H9 (cell line): ENCODE measurements around the gene MYO1D. TPM values are rescaled to one million over a fixed set of nuclear protein-coding genes. Genes with fewer than 3 reads are reported as not detected.

Experiments
- DNase-seq: peaks from one replicate; pipeline ENCODE4 v3.0.0-alpha.2; 2017
- H2AFZ ChIP-seq: one replicate; pipeline ENCODE4 v1.6.1; 2013; ENCODE audit warnings: mild to moderate bottlenecking, low read length, control low read depth, moderate library complexity
- H2AK5ac ChIP-seq: 2 replicates; pipeline ENCODE4 v1.6.1; 2013; ENCODE audit warnings: low read length, control low read depth, mixed read lengths; ENCODE audit not compliant: insufficient read length
- H2BK120ac ChIP-seq: one replicate; pipeline ENCODE4 v1.6.1; 2013; ENCODE audit warnings: low read depth, mild to moderate bottlenecking, low read length, control low read depth, inconsistent platforms; ENCODE audit not compliant: poor library complexity, severe bottlenecking
- H2BK12ac ChIP-seq: 2 replicates; pipeline ENCODE4 v1.6.1; 2013; ENCODE audit warnings: low read length, control low read depth, mixed read lengths, low read depth; ENCODE audit not compliant: insufficient read length
- H2BK15ac ChIP-seq: 2 replicates; pipeline ENCODE4 v1.6.1; 2013; ENCODE audit warnings: low read depth, low read length, control low read depth
- H2BK20ac ChIP-seq: one replicate; pipeline ENCODE4 v1.6.1; 2013; ENCODE audit warnings: low read depth, mild to moderate bottlenecking, low read length, control low read depth, inconsistent platforms; ENCODE audit not compliant: poor library complexity, severe bottlenecking
- H2BK5ac ChIP-seq: 2 replicates; pipeline ENCODE4 v1.6.1; 2013; ENCODE audit warnings: low read length, control low read depth, mixed read lengths; ENCODE audit not compliant: insufficient read length
- H3K14ac ChIP-seq: 2 replicates; pipeline ENCODE4 v1.6.1; 2013; ENCODE audit warnings: low read length, control low read depth; ENCODE audit not compliant: insufficient read depth
- H3K18ac ChIP-seq: 2 replicates; pipeline ENCODE4 v1.6.1; 2013; ENCODE audit warnings: low read depth, mild to moderate bottlenecking, mixed read lengths, low read length, control low read depth; ENCODE audit not compliant: insufficient read length
- H3K23ac ChIP-seq: 2 replicates; pipeline ENCODE4 v1.6.1; 2013; ENCODE audit warnings: low read length, control low read depth, mixed read lengths, low read depth; ENCODE audit not compliant: insufficient read length
- H3K23me2 ChIP-seq: 2 replicates; pipeline ENCODE4 v1.6.1; 2013; ENCODE audit warnings: low read depth, mild to moderate bottlenecking, mixed read lengths, low read length, control low read depth; ENCODE audit not compliant: insufficient read length, poor library complexity, severe bottlenecking
- H3K27ac ChIP-seq: 2 replicates; pipeline ENCODE4 v1.5.1; 2013; ENCODE audit warnings: low read length, control low read depth, mixed read lengths, low read depth; ENCODE audit not compliant: insufficient read length
- H3K27me3 ChIP-seq: 2 replicates; pipeline ENCODE4 v1.6.1; 2013; ENCODE audit warnings: low read length, control low read depth, inconsistent platforms; ENCODE audit not compliant: insufficient read depth
- H3K4ac ChIP-seq: 2 replicates; pipeline ENCODE4 v1.6.1; 2013; ENCODE audit warnings: low read depth, mild to moderate bottlenecking, control low read depth, inconsistent platforms, low read length, moderate library complexity
- H3K4me1 ChIP-seq: 2 replicates; pipeline ENCODE4 v1.6.1; 2013; ENCODE audit warnings: low read length, control low read depth, inconsistent platforms; ENCODE audit not compliant: insufficient read depth
- H3K4me2 ChIP-seq: 2 replicates; pipeline ENCODE4 v1.6.1; 2013; ENCODE audit warnings: low read length, control low read depth, mixed read lengths; ENCODE audit not compliant: insufficient read length, insufficient read depth
- H3K56ac ChIP-seq: 2 replicates; pipeline ENCODE4 v1.6.1; 2013; ENCODE audit warnings: low read depth, mild to moderate bottlenecking, mixed read lengths, low read length, control low read depth; ENCODE audit not compliant: insufficient read length
- H3K79me1 ChIP-seq: 2 replicates; pipeline ENCODE4 v1.6.1; 2013; ENCODE audit warnings: low read depth, mild to moderate bottlenecking, moderate library complexity, low read length, control low read depth, inconsistent platforms; ENCODE audit not compliant: insufficient read depth, poor library complexity, severe bottlenecking
- H3K79me2 ChIP-seq: 2 replicates; pipeline ENCODE4 v1.6.1; 2013; ENCODE audit warnings: low read length, control low read depth, inconsistent platforms; ENCODE audit not compliant: insufficient read depth
- H3K9ac ChIP-seq: 2 replicates; pipeline ENCODE4 v1.6.1; 2013; ENCODE audit warnings: low read length, control low read depth, mixed read lengths; ENCODE audit not compliant: insufficient read length; ENCODE audit errors: extremely low read depth
- H3K9me3 ChIP-seq: one replicate; pipeline ENCODE4 v1.6.1; 2013; ENCODE audit warnings: low read depth, low read length, inconsistent platforms; ENCODE audit not compliant: control insufficient read depth
- H3T11ph ChIP-seq: one replicate; pipeline ENCODE4 v1.6.1; 2013; ENCODE audit warnings: mild to moderate bottlenecking, low read length, control low read depth, inconsistent platforms
- H4K20me1 ChIP-seq: one replicate; pipeline ENCODE4 v1.6.1; 2013; ENCODE audit not compliant: control insufficient read depth, insufficient read length, insufficient read depth
- H4K5ac ChIP-seq: 2 replicates; pipeline ENCODE4 v1.6.1; 2013; ENCODE audit warnings: low read depth, mild to moderate bottlenecking, mixed read lengths, low read length, control low read depth; ENCODE audit not compliant: insufficient read length
- H4K8ac ChIP-seq: replicated peaks from 2 replicates; pipeline ENCODE4 v1.6.1; 2013; ENCODE audit warnings: low read length, control low read depth, mixed read lengths, low read depth; ENCODE audit not compliant: insufficient read length
- H4K91ac ChIP-seq: 2 replicates; pipeline ENCODE4 v1.6.1; 2013; ENCODE audit warnings: low read depth, mild to moderate bottlenecking, moderate library complexity, mixed read lengths, low read length, control low read depth; ENCODE audit not compliant: insufficient read length
- H3K27ac Mint-ChIP-seq, 3 experiments: 2 replicates in 2 of 3; 3 replicates in 1 of 3; pipeline ENCODE4 v1.8.0; 2020 to 2021; ENCODE audit warnings: mixed read lengths in 3 of 3, mild to moderate bottlenecking in 1 of 3, moderate library complexity in 1 of 3
- H3K27me3 Mint-ChIP-seq: 2 replicates; pipeline ENCODE4 v1.8.0; 2021; ENCODE audit warnings: low read depth, mild to moderate bottlenecking, moderate library complexity, mixed read lengths
- H3K36me3 Mint-ChIP-seq, 3 experiments: 2 replicates in 2 of 3; 3 replicates in 1 of 3; pipeline ENCODE4 v1.8.0; 2020 to 2021; ENCODE audit warnings: low read depth in 3 of 3, mixed read lengths in 3 of 3; ENCODE audit not compliant: insufficient read depth in 1 of 3
- H3K4me1 Mint-ChIP-seq, 2 experiments: 2 replicates each; pipeline ENCODE4 v1.8.0; 2020; ENCODE audit warnings: mixed read lengths in 2 of 2
- H3K4me3 Mint-ChIP-seq, 2 experiments: 2 replicates in 1 of 2; 3 replicates in 1 of 2; pipeline ENCODE4 v1.8.0; 2020 to 2021; ENCODE audit warnings: mild to moderate bottlenecking in 2 of 2, mixed read lengths in 2 of 2, moderate library complexity in 1 of 2
- H3K9me3 Mint-ChIP-seq, 2 experiments: 2 replicates in 1 of 2; 3 replicates in 1 of 2; pipeline ENCODE4 v1.8.0; 2020; ENCODE audit warnings: mild to moderate bottlenecking in 2 of 2, mixed read lengths in 2 of 2, moderate library complexity in 1 of 2
- WGBS: extraction: QIAGEN DNeasy Blood & Tissue Kit; methylation state at CpG from one replicate; pipeline ENCODE4 v1.1.7; 2013; ENCODE audit warnings: missing lambda C conversion rate, low lambda C conversion rate, mixed read lengths; ENCODE audit not compliant: insufficient read length; ENCODE audit errors: extremely low coverage; 5-methylcytosine and 5-hydroxymethylcytosine counted together
- total RNA-seq: library from RNA; stranded (reverse); gene quantifications from 2 replicates; pipeline ENCODE4 v1.2.1, GENCODE V29; 2021
- TF ChIP-seq, protein P1 (sequence below): fragments of 200-600 bp; sonication (generic); conservative IDR thresholded peaks from 3 replicates; pipeline ENCODE4 v1.8.0; 2021; ENCODE audit warnings: antibody characterized with exemption, mild to moderate bottlenecking

MYO1D gene
- total RNA-seq, 1 experiment from 2014 or later: 19.0 TPM

DNA sequence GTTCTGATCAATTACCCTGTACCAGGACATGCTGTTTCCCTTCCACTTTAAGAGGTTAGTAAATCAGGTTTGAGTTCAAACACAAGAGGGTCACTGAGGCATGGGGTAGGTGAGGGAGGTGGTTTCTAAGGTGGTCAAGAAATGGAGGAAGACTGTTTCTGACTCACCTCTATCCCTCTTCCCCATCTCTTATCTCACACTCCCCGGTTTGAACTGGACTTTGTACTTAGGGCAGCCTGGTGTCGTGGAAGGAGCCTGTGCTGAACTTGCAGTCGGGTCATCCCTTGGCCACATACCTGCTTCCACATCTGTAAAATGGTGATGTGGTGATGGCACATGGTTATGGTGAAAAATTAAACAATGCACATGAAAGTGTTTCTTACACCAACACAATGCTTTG is 33.8 kb upstream of the MYO1D start:
- no peak overlapping the region for H3K56ac ChIP-seq
- no peaks in the 10 kb centered on the region for H3K9me3 ChIP-seq
- H2AFZ ChIP-seq: no peak overlapping the region
- H3K27me3 ChIP-seq: no peaks in the 10 kb centered on the region
- no peaks in the 10 kb centered on the region for H3K79me2 ChIP-seq
- no peaks in the 10 kb centered on the region for H3K4me1 ChIP-seq
- Mint-ChIP-seq H3K9me3 (no peaks in the 10 kb centered on the region), H3K4me3 (no peak overlapping the region), H3K27me3 (no peaks in the 10 kb centered on the region; the same call in 1 of the 2 replicates), H3K36me3 (no peaks in the 10 kb centered on the region; a peak in 2 of 7 replicates), H3K4me1 (peaks cover 8 to 12% of the 10 kb centered on the region in 2 experiments), H3K27ac (no peak overlapping the region)
- no CpG with 5 or more reads among the region's 3 CpGs for WGBS
- no peak overlapping the region for H2BK5ac ChIP-seq
- no peak overlapping the region for H3T11ph ChIP-seq
- H3K23me2 ChIP-seq: no peaks in the 10 kb centered on the region
- H2AK5ac ChIP-seq: no peak overlapping the region
- H4K8ac ChIP-seq: no peak overlapping the region
- TF ChIP-seq, protein P1, sequence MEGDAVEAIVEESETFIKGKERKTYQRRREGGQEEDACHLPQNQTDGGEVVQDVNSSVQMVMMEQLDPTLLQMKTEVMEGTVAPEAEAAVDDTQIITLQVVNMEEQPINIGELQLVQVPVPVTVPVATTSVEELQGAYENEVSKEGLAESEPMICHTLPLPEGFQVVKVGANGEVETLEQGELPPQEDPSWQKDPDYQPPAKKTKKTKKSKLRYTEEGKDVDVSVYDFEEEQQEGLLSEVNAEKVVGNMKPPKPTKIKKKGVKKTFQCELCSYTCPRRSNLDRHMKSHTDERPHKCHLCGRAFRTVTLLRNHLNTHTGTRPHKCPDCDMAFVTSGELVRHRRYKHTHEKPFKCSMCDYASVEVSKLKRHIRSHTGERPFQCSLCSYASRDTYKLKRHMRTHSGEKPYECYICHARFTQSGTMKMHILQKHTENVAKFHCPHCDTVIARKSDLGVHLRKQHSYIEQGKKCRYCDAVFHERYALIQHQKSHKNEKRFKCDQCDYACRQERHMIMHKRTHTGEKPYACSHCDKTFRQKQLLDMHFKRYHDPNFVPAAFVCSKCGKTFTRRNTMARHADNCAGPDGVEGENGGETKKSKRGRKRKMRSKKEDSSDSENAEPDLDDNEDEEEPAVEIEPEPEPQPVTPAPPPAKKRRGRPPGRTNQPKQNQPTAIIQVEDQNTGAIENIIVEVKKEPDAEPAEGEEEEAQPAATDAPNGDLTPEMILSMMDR: no peak
- H3K14ac ChIP-seq: no peak overlapping the region
- H3K23ac ChIP-seq: no peak overlapping the region
- no peak overlapping the region for H4K5ac ChIP-seq
- no peak for DNase-seq
- no peak overlapping the region for H2BK12ac ChIP-seq
- H3K4me2 ChIP-seq: no peak overlapping the region
- no peak overlapping the region for H3K4ac ChIP-seq
- no peak overlapping the region for H2BK120ac ChIP-seq
- no peaks in the 10 kb centered on the region for H4K20me1 ChIP-seq
- no peak overlapping the region for H3K27ac ChIP-seq
- no peaks in the 10 kb centered on the region for H3K79me1 ChIP-seq
- H3K18ac ChIP-seq: no peak overlapping the region
- H2BK20ac ChIP-seq: no peak overlapping the region
- no peak overlapping the region for H3K9ac ChIP-seq
- no peak overlapping the region for H2BK15ac ChIP-seq
- H4K91ac ChIP-seq: no peak overlapping the region
